Common myeloid progenitor, CD34-positive (primary cell): ENCODE results near the gene SLC28A1.

Experiments
- CTCF ChIA-PET: fragments of 350-600 bp; sonication (Branson Sonifier 250); formaldehyde crosslinking; loops from one replicate; lab custom pipeline; 2021; ENCODE audit warnings: antibody characterized with exemption; lab: Charles Lee
- POLR2A ChIA-PET: fragments of 350-600 bp; sonication (Branson Sonifier 250); formaldehyde crosslinking; loops from one replicate; lab custom pipeline; 2021; ENCODE audit warnings: antibody characterized with exemption; lab: Charles Lee
- DNase-seq, 3 donors: peaks; one replicate each; pipeline versions ENCODE4 v3.0.0 to v3.0.0-alpha.2; 2013
- H3K27ac ChIP-seq, 2 experiments: 1 replicate in 1 of 2; 2 replicates in 1 of 2; pipeline ENCODE4 v1.7.0; 2013; ENCODE audit warnings: inconsistent platforms in 2 of 2, low read length in 2 of 2, mild to moderate bottlenecking in 2 of 2, low read depth in 1 of 2, moderate library complexity in 1 of 2; ENCODE audit not compliant: severe bottlenecking in 2 of 2, insufficient read depth in 1 of 2, poor library complexity in 1 of 2
- H3K27me3 ChIP-seq, 5 experiments: replicated peaks in 2 of 5; 1 replicate in 3 of 5; 2 replicates in 2 of 5; pipeline versions ENCODE4 v1.6.1 to v1.7.0; 2013; ENCODE audit warnings: low read length in 4 of 5, mild to moderate bottlenecking in 2 of 5, moderate library complexity in 2 of 5, inconsistent platforms in 1 of 5; ENCODE audit not compliant: insufficient read depth in 5 of 5, control insufficient read depth in 4 of 5
- H3K36me3 ChIP-seq, 4 experiments: 1 replicate in 2 of 4; 2 replicates in 2 of 4; pipeline versions ENCODE4 v1.6.1 to v1.7.0; 2013; ENCODE audit warnings: low read length in 3 of 4, control low read depth in 1 of 4, mild to moderate bottlenecking in 1 of 4; ENCODE audit not compliant: control insufficient read depth in 4 of 4, insufficient read depth in 4 of 4
- H3K4me1 ChIP-seq, 4 experiments: 1 replicate in 3 of 4; 2 replicates in 1 of 4; pipeline versions ENCODE4 v1.6.1 to v1.7.1; 2013; ENCODE audit warnings: low read length in 3 of 4, mild to moderate bottlenecking in 3 of 4, control low read depth in 1 of 4, inconsistent platforms in 1 of 4, moderate library complexity in 1 of 4; ENCODE audit not compliant: control insufficient read depth in 4 of 4, insufficient read depth in 4 of 4; ENCODE audit errors: control extremely low read depth in 1 of 4
- H3K4me3 ChIP-seq, 7 experiments: 1 replicate in 4 of 7; 2 replicates in 3 of 7; pipeline versions ENCODE4 v1.5.1 to v1.7.0; 2013; ENCODE audit warnings: mild to moderate bottlenecking in 7 of 7, low read length in 6 of 7, moderate library complexity in 6 of 7, inconsistent platforms in 2 of 7, low read depth in 2 of 7, control low read depth in 1 of 7; ENCODE audit not compliant: insufficient read depth in 4 of 7, control insufficient read depth in 1 of 7; ENCODE audit errors: extremely low read depth in 1 of 7
- H3K9me3 ChIP-seq, 5 experiments: 1 replicate in 4 of 5; 2 replicates in 1 of 5; pipeline versions ENCODE4 v1.6.1 to v1.7.1; 2013; ENCODE audit warnings: low read length in 4 of 5, mild to moderate bottlenecking in 2 of 5, inconsistent platforms in 1 of 5, low read depth in 1 of 5, moderate library complexity in 1 of 5; ENCODE audit not compliant: control insufficient read depth in 4 of 5, insufficient read depth in 2 of 5; ENCODE audit errors: control extremely low read depth in 1 of 5
- WGBS: methylation state at CpG from one replicate; pipeline ENCODE4 v1.1.5; 2013; ENCODE audit not compliant: insufficient coverage; 5-methylcytosine and 5-hydroxymethylcytosine counted together

The SLC28A1 gene

DNA sequence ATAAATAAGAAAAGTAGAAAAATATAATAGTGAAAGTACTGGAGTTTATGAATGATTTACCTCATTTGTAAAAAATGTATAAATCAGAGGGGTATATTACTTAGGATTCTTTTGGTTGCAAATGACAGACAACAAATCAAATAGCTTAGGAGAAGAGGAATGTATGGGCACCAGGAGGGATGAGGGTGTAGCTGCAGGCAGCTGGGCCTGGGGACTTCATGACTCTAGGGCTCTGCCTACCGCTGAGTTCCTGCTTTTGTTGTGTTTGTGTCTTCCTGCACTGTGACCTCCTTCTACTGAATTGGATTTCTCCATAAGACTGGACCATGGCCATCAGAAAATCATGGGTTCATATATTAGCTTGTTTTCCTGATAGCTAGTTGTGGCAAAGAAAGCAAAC lies 69.3 kb downstream of the SLC28A1 start:
- H3K9me3 ChIP-seq: no peaks in the 10 kb centered on the region
- H3K36me3 ChIP-seq: no peaks in the 10 kb centered on the region
- no peak overlapping the region for H3K27ac ChIP-seq
- CTCF ChIA-PET: interaction anchor here (0.8 to 1.9 kb wide), 6 partner anchors 9 to 93 kb away, joined by 3 to 9 read pairs (median 4); no protein-coding TSS in a partner anchor
- no peaks in the 10 kb centered on the region for H3K27me3 ChIP-seq
- DNase-seq: no peak
- no peak overlapping the region for H3K4me3 ChIP-seq
- POLR2A ChIA-PET: no interaction called here
- H3K4me1 ChIP-seq: peaks cover 0 to 7% (median 4%) of the 10 kb centered on the region in 4 experiments
- WGBS: 100% methylated on average over 1 of the region's 1 CpG

DNA sequence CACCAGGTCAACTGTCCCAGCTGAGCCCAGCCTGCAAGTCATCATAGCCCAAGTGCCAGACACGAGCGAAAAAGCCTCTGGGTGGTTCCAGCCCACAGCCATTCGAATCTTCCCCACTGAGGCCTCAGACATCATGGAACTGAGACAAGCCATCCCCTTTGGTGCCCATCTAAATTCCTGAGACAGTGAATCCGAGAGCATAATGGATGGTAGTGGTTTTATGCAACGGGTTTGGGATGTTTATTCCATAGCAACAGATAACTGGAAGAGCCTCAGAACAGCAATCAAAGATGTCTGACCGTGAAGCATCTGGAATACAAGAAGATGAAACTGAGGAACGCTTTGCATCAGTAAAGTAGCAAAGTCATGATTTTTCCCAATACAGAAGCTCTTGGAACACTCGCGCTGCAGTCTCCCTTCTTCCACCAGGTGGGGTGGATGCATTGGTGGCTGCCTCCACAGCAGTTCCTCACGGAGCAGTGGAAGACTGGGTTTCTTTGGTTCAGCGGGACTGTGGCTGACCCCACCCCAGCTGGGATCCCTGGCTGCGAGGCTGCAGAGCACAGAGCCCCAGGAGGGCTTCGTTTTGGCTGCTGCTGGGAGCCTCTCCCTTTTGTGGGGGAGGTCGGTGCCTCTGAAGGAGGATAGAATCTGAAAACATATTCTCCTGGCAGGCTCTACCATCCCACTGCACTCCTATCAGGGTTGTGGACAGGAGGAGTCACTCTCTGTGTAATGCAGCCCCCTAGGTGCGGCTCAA lies 70.8 kb downstream of the SLC28A1 start:
- POLR2A ChIA-PET: interaction anchor here (0.6 kb wide), 1 partner anchor 66 kb away, joined by 3 read pairs; no protein-coding TSS in a partner anchor

DNA sequence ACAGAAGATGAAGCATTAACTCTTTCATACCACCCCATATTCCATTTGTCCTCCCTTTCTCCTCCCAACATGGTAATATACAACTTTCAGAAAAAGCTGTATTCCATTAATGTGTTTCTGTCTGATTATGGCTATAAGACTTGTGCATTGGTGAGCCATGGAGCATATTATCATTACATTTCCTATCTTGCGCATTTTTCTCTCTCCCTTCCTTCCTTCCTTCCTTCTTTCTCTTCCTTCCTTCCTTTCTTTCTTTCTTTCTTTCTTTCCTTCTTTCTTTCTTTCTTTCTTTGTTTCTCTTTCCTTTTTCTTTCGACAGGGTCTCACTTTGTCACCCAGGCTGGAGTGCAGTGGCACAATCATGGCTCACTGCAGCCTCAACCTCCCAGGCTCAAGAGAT lies 71.7 kb downstream of the SLC28A1 start:
- ChIA-PET POLR2A (no interaction called here), CTCF (interaction anchor here (1.3 kb wide), 1 partner anchor 55 kb away, joined by 3 read pairs; no protein-coding TSS in a partner anchor)
- WGBS: 80% methylated on average over 1 of the region's 2 CpGs
- Histone ChIP-seq H3K27ac (no peak overlapping the region), H3K27me3 (no peaks in the 10 kb centered on the region), H3K36me3 (no peaks in the 10 kb centered on the region), H3K4me3 (no peak overlapping the region), H3K4me1 (peaks cover 0 to 10% (median 6%) of the 10 kb centered on the region in 4 experiments), H3K9me3 (no peaks in the 10 kb centered on the region)
- DNase-seq: no peak

More for the DNA sequence above, 70.8 kb downstream of the SLC28A1 start:
- Histone ChIP-seq H3K27ac (no peak overlapping the region), H3K36me3 (no peaks in the 10 kb centered on the region), H3K4me3 (peak overlapping the region in 3 of 7 experiments; percentile 26 to 70 (median 34)), H3K9me3 (no peaks in the 10 kb centered on the region), H3K27me3 (no peaks in the 10 kb centered on the region), H3K4me1 (peaks cover 0 to 10% (median 6%) of the 10 kb centered on the region in 4 experiments)
- CTCF ChIA-PET: interaction anchor here (0.6 to 1.1 kb wide), 4 partner anchors 50 to 92 kb away, joined by 3 to 4 read pairs (median 4); no protein-coding TSS in a partner anchor
- WGBS: 45% methylated on average over 9 of the region's 15 CpGs
- peak; percentile 54 to 59 (median 55) for DNase-seq

DNA sequence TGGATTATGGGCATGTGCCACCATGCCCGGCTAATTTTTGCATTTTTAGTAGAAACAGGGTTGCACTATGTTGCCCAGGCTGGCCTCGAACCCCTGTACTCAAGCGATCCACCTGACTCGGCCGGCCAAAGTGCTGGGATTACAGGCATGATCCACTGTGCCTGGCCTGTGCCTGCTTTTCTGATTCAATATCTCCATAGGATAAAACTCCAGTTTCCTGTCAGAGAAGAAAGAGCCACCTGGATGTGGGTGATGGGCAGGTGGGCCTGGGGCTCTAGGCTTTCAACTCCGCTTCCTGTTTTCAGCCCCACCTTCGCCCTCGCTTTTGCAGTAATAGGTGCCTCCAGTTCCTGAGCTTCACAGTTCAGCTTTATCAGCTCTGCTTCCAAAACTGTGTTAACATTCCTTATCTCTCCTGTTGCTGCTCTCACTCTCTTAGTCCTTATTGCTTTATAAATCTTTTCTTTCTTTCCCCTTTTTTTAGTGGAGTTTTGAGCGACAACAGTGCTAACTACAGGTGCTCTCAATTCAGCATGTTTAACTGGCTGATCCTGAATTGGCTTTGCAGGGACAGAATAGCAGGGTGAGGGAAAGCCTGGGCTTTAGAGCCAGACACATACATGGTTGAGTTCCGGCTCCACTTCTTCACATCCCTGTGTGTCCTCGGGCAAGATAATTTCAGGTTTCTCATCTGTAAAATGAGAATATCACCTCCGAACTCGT lies 76.1 kb downstream of the SLC28A1 start:
- no peaks in the 10 kb centered on the region for H3K27me3 ChIP-seq
- H3K36me3 ChIP-seq: no peaks in the 10 kb centered on the region
- peaks cover 0 to 8% (median 4%) of the 10 kb centered on the region in 4 experiments for H3K4me1 ChIP-seq
- 96% methylated on average over 12 of the region's 13 CpGs for WGBS
- H3K9me3 ChIP-seq: peaks cover 0 to 11% (median 4%) of the 10 kb centered on the region in 5 experiments
- no peak for DNase-seq
- H3K4me3 ChIP-seq: no peak overlapping the region
- CTCF ChIA-PET: no interaction called here
- POLR2A ChIA-PET: no interaction called here
- H3K27ac ChIP-seq: no peak overlapping the region

DNA sequence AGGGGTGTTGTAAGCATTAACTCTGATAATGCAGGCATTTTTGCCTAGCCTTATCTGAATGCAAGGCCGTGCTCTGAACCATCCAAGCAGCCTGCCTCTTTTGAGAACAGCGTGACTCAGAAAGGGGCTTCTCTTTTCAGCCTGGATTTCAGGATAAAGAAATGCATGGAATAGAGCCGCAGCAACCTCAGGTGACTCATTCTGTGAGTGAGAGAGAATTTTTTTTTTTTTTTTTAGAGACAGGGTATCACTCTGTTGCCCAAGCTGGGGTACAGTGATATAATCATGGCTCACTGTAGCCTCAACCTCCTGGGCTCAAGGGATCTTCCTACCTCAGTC lies 76.6 kb downstream of the SLC28A1 start:
- Histone ChIP-seq H3K4me3 (no peak overlapping the region), H3K4me1 (peaks cover 0 to 5% (median 1%) of the 10 kb centered on the region in 4 experiments), H3K9me3 (peaks cover 0 to 11% (median 4%) of the 10 kb centered on the region in 5 experiments), H3K36me3 (no peaks in the 10 kb centered on the region), H3K27ac (no peak overlapping the region), H3K27me3 (no peaks in the 10 kb centered on the region)
- ChIA-PET CTCF (no interaction called here), POLR2A (no interaction called here)
- DNase-seq: no peak
- WGBS: 97% methylated on average over 2 of the region's 3 CpGs

DNA sequence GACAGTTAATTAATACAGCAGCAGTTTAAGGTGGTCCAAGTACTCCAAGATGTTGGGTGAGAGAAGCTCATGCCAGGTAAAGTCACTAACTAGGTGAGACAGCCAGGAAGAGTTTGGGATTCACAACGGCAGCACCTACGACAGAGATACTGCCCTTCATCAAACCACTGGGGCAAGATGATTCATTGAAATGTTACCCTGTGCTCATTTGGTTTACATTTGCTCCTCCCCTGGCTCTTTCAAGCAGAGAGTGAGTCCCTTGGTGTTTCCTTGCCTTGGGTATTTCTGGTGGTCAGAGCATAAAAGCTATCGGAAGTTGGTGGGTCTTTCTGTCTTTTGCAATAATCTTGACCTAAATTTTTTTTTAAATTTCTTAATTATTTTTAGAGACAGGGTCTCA lies 77.2 kb downstream of the SLC28A1 start:
- no peak for DNase-seq
- Histone ChIP-seq H3K27me3 (no peaks in the 10 kb centered on the region), H3K4me3 (no peak overlapping the region), H3K9me3 (peaks cover 0 to 11% (median 4%) of the 10 kb centered on the region in 5 experiments), H3K36me3 (no peaks in the 10 kb centered on the region), H3K4me1 (peaks cover 0 to 5% (median 1%) of the 10 kb centered on the region in 4 experiments), H3K27ac (no peak overlapping the region)
- ChIA-PET POLR2A (no interaction called here), CTCF (no interaction called here)
- WGBS: 100% methylated on average over 2 of the region's 3 CpGs
